A204.1 (cell line): Measurements from ENCODE around the gene CCDC152.

Source experiments
- FAIRE-seq: peaks from 2 replicates; lab custom pipeline; 2012; peaks lifted over from hg19 to GRCh38; lab: Jason Lieb, UNC

CCDC152 gene

GRCh38 chr5:42781584-42781983 lies 25.0 kb downstream of the CCDC152 start:
- no peak for FAIRE-seq

GRCh38 chr5:42784132-42784531 lies 27.5 kb downstream of the CCDC152 start:
- FAIRE-seq: no peak

GRCh38 chr5:42785756-42786155 lies 29.1 kb downstream of the CCDC152 start:
- FAIRE-seq: no peak

GRCh38 chr5:42787073-42787472 lies 30.5 kb downstream of the CCDC152 start:
- FAIRE-seq: no peak

GRCh38 chr5:42787845-42788244 lies 31.2 kb downstream of the CCDC152 start:
- FAIRE-seq: no peak

- no peak for FAIRE-seq
Measured at GRCh38 chr5:42791151-42791550, 34.5 kb downstream of the CCDC152 start.

GRCh38 chr5:42798284-42799240 lies 41.9 kb downstream of the CCDC152 start:
- FAIRE-seq: no peak

GRCh38 chr5:42799241-42799608 lies 42.6 kb downstream of the CCDC152 start:
- FAIRE-seq: no peak

GRCh38 chr5:42799668-42800114 lies 43.1 kb downstream of the CCDC152 start:
- FAIRE-seq: no peak

- no peak for FAIRE-seq
Measured at GRCh38 chr5:42800748-42801330, 44.2 kb downstream of the CCDC152 start.

- no peak for FAIRE-seq
Measured at GRCh38 chr5:42801516-42802166, 45.0 kb downstream of the CCDC152 start.

GRCh38 chr5:42804717-42805339 lies 48.2 kb downstream of the CCDC152 start:
- FAIRE-seq: no peak

GRCh38 chr5:42806004-42806700 lies 49.5 kb downstream of the CCDC152 start:
- FAIRE-seq: no peak

- no peak for FAIRE-seq
Measured at GRCh38 chr5:42806701-42807262, 50.2 kb downstream of the CCDC152 start.

GRCh38 chr5:42807722-42808447 lies 51.3 kb downstream of the CCDC152 start:
- no peak for FAIRE-seq

- FAIRE-seq: no peak
Measured at GRCh38 chr5:42808888-42809611, 52.4 kb downstream of the CCDC152 start.

- no peak for FAIRE-seq
Measured at GRCh38 chr5:42810834-42811590, 54.4 kb downstream of the CCDC152 start.

- no peak for FAIRE-seq
Measured at GRCh38 chr5:42811591-42812446, 55.2 kb downstream of the CCDC152 start, which contains the start of gene SELENOP. Gene SELENOP (minus strand): TSS chr5:42811892. CDS start chr5:42808353, 3,539 bp downstream.
